Esophagus squamous epithelium (tissue), 4 donors: ENCODE measurements around the gene NSD2.

Experiments
- POLR2A ChIP-seq, 4 donors: fragments of 450-650 bp; IDR thresholded peaks; one replicate each; pipeline ENCODE4 v1.6.1; 2017; ENCODE audit warnings: antibody characterized with exemption in 4 of 4, mild to moderate bottlenecking in 4 of 4, moderate library complexity in 3 of 4
- TF ChIP-seq, protein P1 (sequence below), 6 experiments: fragments of 450-650 bp in 4 of 6; fragments of 200-600 bp in 2 of 6; sonication (generic) in 2 of 6; IDR thresholded peaks; one replicate each; pipeline ENCODE4 v1.5.1; 2016 to 2019; ENCODE audit warnings: antibody characterized with exemption in 6 of 6, mild to moderate bottlenecking in 4 of 6, moderate library complexity in 4 of 6

DNA sequence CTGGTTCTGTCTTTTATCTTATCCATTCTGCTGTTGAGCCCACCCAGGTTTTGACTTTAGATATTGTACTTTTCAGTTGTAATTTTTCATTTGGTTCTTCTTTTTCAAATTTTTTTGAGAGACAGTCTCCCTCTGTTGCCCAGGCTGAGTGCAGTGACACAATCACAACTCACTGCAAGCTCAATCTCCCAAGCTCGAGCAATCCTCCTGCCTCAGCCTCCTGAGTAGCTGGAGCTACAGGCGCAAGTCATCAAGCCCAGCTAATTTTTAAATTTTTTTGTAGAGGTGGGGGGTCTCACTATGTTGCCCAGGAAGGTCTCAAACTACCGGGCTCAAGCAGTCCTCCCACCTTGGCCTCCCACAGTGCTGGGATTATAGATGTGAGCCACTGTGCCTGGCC lies 41.0 kb upstream of the NSD2 start:
- TF ChIP-seq POLR2A (IDR thresholded peaks at IDR 0.05): no peak
- TF ChIP-seq, protein P1, sequence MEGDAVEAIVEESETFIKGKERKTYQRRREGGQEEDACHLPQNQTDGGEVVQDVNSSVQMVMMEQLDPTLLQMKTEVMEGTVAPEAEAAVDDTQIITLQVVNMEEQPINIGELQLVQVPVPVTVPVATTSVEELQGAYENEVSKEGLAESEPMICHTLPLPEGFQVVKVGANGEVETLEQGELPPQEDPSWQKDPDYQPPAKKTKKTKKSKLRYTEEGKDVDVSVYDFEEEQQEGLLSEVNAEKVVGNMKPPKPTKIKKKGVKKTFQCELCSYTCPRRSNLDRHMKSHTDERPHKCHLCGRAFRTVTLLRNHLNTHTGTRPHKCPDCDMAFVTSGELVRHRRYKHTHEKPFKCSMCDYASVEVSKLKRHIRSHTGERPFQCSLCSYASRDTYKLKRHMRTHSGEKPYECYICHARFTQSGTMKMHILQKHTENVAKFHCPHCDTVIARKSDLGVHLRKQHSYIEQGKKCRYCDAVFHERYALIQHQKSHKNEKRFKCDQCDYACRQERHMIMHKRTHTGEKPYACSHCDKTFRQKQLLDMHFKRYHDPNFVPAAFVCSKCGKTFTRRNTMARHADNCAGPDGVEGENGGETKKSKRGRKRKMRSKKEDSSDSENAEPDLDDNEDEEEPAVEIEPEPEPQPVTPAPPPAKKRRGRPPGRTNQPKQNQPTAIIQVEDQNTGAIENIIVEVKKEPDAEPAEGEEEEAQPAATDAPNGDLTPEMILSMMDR (IDR thresholded peaks at IDR 0.05): no peak
